Endothelial cell of umbilical vein (primary cell): ENCODE results near the gene PNMA1. TPM values are rescaled to one million over a fixed set of nuclear protein-coding genes. Genes with fewer than 3 reads are reported as not detected.

Source experiments
- BruUV-seq: library from RNA; stranded (reverse); fragments of 400-500 nt; replicated peaks from 2 replicates; lab custom pipeline; 2021; lab: Mats Ljungman, UMichigan
- CTCF ChIA-PET: fragments of 300-600, 350-600 bp; sonication (Branson Sonifier 250); formaldehyde crosslinking; loops from one replicate; lab custom pipeline; 2021; ENCODE audit warnings: antibody characterized with exemption, inconsistent platforms; lab: Charles Lee
- POLR2A ChIA-PET: fragments of 300-600, 350-600 bp; sonication (Branson Sonifier 250); formaldehyde crosslinking; loops from one replicate; lab custom pipeline; 2021; ENCODE audit warnings: antibody characterized with exemption, inconsistent platforms; lab: Charles Lee
- DNase-seq: peaks from one replicate; pipeline ENCODE4 v3.0.0-alpha.2; 2011; ENCODE audit warnings: low read depth, low spot score
- FAIRE-seq: peaks from 2 replicates; lab custom pipeline; 2011; peaks lifted over from hg19 to GRCh38; lab: Jason Lieb, UNC
- H2AFZ ChIP-seq: 2 replicates; pipeline ENCODE4 v1.6.0; 2012; ENCODE audit warnings: low read depth, low read length, control low read depth, inconsistent platforms
- H3K27ac ChIP-seq: 2 replicates; pipeline ENCODE4 v1.5.1; 2011; ENCODE audit warnings: low read depth, mild to moderate bottlenecking, control low read depth, low read length, moderate library complexity; ENCODE audit not compliant: insufficient read depth
- H3K27me3 ChIP-seq, 2 experiments: 2 replicates each; pipeline versions ENCODE4 v1.6.0 to v1.6.1; 2011; ENCODE audit warnings: low read length in 2 of 2, mixed read lengths in 1 of 2; ENCODE audit not compliant: control insufficient read depth in 2 of 2, insufficient read depth in 2 of 2
- H3K36me3 ChIP-seq, 2 experiments: 2 replicates in 1 of 2; 3 replicates in 1 of 2; pipeline ENCODE4 v1.5.1; 2011; ENCODE audit warnings: low read length in 2 of 2, mild to moderate bottlenecking in 1 of 2, moderate library complexity in 1 of 2; ENCODE audit not compliant: control insufficient read depth in 2 of 2, insufficient read depth in 2 of 2; ENCODE audit errors: extremely low read depth in 1 of 2
- H3K4me1 ChIP-seq: 3 replicates; pipeline ENCODE4 v1.5.1; 2011; ENCODE audit warnings: mild to moderate bottlenecking, low read length; ENCODE audit not compliant: control insufficient read depth, insufficient read depth; ENCODE audit errors: extremely low read depth
- H3K4me2 ChIP-seq: 2 replicates; pipeline ENCODE4 v1.6.1; 2011; ENCODE audit warnings: low read length, control low read depth, mixed read lengths; ENCODE audit not compliant: insufficient read depth
- H3K4me3 ChIP-seq, 3 experiments: fragments of 200-600 bp in 1 of 3; sonication (generic), shearing (Covaris generic) in 1 of 3; replicated peaks in 1 of 3; 2 replicates each; pipeline ENCODE4 v1.5.1; 2011 to 2016; ENCODE audit warnings: control low read depth in 3 of 3, low read length in 3 of 3, mild to moderate bottlenecking in 2 of 3, inconsistent platforms in 1 of 3, low read depth in 1 of 3, moderate library complexity in 1 of 3; ENCODE audit not compliant: insufficient read depth in 1 of 3
- H3K79me2 ChIP-seq: 2 replicates; pipeline ENCODE4 v1.6.0; 2012; ENCODE audit warnings: low read length, inconsistent platforms; ENCODE audit not compliant: control insufficient read depth, insufficient read depth
- H3K9ac ChIP-seq: replicated peaks from 2 replicates; pipeline ENCODE3; 2011; ENCODE audit warnings: low read length, control low read depth; ENCODE audit not compliant: insufficient read depth; ENCODE audit errors: extremely low read depth
- H3K9me1 ChIP-seq: replicated peaks from 3 replicates; pipeline ENCODE4 v1.6.0; 2011; ENCODE audit warnings: mild to moderate bottlenecking, low read length; ENCODE audit not compliant: control insufficient read depth, insufficient read depth; ENCODE audit errors: extremely low read depth
- H3K9me3 ChIP-seq: replicated peaks from 2 replicates; pipeline ENCODE4 v1.5.1; 2012; ENCODE audit warnings: low read length, inconsistent platforms; ENCODE audit not compliant: control insufficient read depth, insufficient read depth
- H4K20me1 ChIP-seq: replicated peaks from 2 replicates; pipeline ENCODE3; 2011; ENCODE audit warnings: mild to moderate bottlenecking, low read length; ENCODE audit not compliant: control insufficient read depth, insufficient read depth; ENCODE audit errors: extremely low read depth
- CTCF ChIP-seq, 2 donors: IDR thresholded peaks; 1 replicate in 1 of 2; 2 replicates in 1 of 2; pipeline ENCODE4 v1.5.1; 2011; ENCODE audit warnings: low read length in 2 of 2, mild to moderate bottlenecking in 2 of 2, moderate library complexity in 2 of 2, control low read depth in 1 of 2, inconsistent platforms in 1 of 2, low read depth in 1 of 2; ENCODE audit not compliant: insufficient read depth in 1 of 2; ENCODE audit errors: extremely low read depth in 1 of 2
- EZH2 ChIP-seq: IDR thresholded peaks from 2 replicates; pipeline ENCODE4 v1.6.1; 2012; ENCODE audit warnings: borderline replicate concordance, low read depth, mild to moderate bottlenecking, moderate library complexity, low read length, inconsistent platforms; ENCODE audit not compliant: severe bottlenecking
- FOS ChIP-seq: IDR thresholded peaks from 2 replicates; pipeline ENCODE4 v1.6.1; 2011; ENCODE audit warnings: mild to moderate bottlenecking, low read length, moderate library complexity, borderline replicate concordance; ENCODE audit not compliant: insufficient read depth
- JUN ChIP-seq: IDR thresholded peaks from 2 replicates; pipeline ENCODE4 v1.6.1; 2011; ENCODE audit warnings: borderline replicate concordance, low read depth; ENCODE audit not compliant: insufficient read length, insufficient read depth
- MYC ChIP-seq: IDR thresholded peaks from one replicate; pipeline ENCODE4 v1.6.1; 2011; ENCODE audit warnings: mild to moderate bottlenecking, low read depth, low read length
- POLR2A ChIP-seq: IDR thresholded peaks from 2 replicates; pipeline ENCODE4 v1.6.1; 2012; ENCODE audit warnings: low read depth, mild to moderate bottlenecking, control low read depth, low read length
- POLR2AphosphoS5 ChIP-seq: IDR thresholded peaks from 2 replicates; pipeline ENCODE4 v1.6.1; 2012; ENCODE audit warnings: low read depth, mild to moderate bottlenecking, control low read depth, low read length, moderate library complexity; ENCODE audit not compliant: insufficient read depth
- dilution Hi-C: fragments of 300-500 bp; cut with MboI; formaldehyde crosslinking; loops from one replicate; pipeline ENCODE4 v1.15.0; 2019; ENCODE audit warnings: low sequenced_read_pairs; ENCODE audit not compliant: extremely low pct_ligation_motif_present
- intact Hi-C: fragments of 100-400 bp; cut with micrococcal nuclease; formaldehyde crosslinking; loops from one replicate; pipeline ENCODE4 v1.10.0; 2022
- polyA plus RNA-seq, 4 experiments: library from polyadenylated mRNA; depleted of rRNA in 3 of 4; stranded (reverse) in 3 of 4; unstranded in 1 of 4; fragments of >200 nt; gene quantifications; 2 replicates each; pipeline versions ENCODE4 v1.2.1 to v1.2.3, GENCODE V29; 2011 to 2012; ENCODE audit warnings: missing spikeins in 1 of 4
- total RNA-seq: library from RNA; stranded (reverse); gene quantifications from 2 replicates; pipeline ENCODE4 v1.2.3, GENCODE V29; 2021

PNMA1 gene
- total and polyA plus RNA-seq, 2 donors (not counting 3 experiments of a cell fraction or from before 2014, with no cell fraction given) = 29.8 to 82.6 TPM

- H3K9ac ChIP-seq = no peak overlapping the region
- H3K36me3 ChIP-seq = peaks cover under 1 to 3% of the 10 kb centered on the region in 2 experiments
- H3K9me1 ChIP-seq = no peaks in the 10 kb centered on the region
- TF ChIP-seq POLR2A (no peak), CTCF (IDR thresholded peaks at IDR 0.05; ENCODE audit: extremely low read depth in 1 of 2, insufficient read depth in 1 of 2, low read depth in 1 of 2, low read length in 2 of 2) (no peak), JUN (no peak), EZH2 (no peak), FOS (no peak), POLR2AphosphoS5 (no peak), MYC (no peak)
- H4K20me1 ChIP-seq = no peaks in the 10 kb centered on the region
- dilution Hi-C loops = no loop called here
- FAIRE-seq = no peak
- no peaks in the 10 kb centered on the region for H3K27me3 ChIP-seq
- no peak overlapping the region for H3K27ac ChIP-seq
- H2AFZ ChIP-seq = no peak overlapping the region
- no TSS peak for BruUV-seq
- no peak overlapping the region for H3K4me2 ChIP-seq
- ChIA-PET POLR2A (no interaction called here), CTCF (interaction anchor here (0.9 kb wide), 1 partner anchor 203 kb away, joined by 3 read pairs; no protein-coding TSS in a partner anchor)
- H3K4me3 ChIP-seq = no peak overlapping the region
- H3K9me3 ChIP-seq = no peaks in the 10 kb centered on the region
- intact Hi-C loops = loop anchor here (5.0 kb wide), 1 partner anchor 42 kb away; no protein-coding TSS in a partner anchor
- H3K79me2 ChIP-seq = peaks cover 27% of the 10 kb centered on the region
- peaks cover 13% of the 10 kb centered on the region for H3K4me1 ChIP-seq
- DNase-seq = no peak
These were observed 3.4 kb downstream of the PNMA1 start for GRCh38 chr14:73710737-73711136.
